HL-60 (cell line): ENCODE measurements around the gene RAB42.

Source experiments
- DNase-seq, 2 experiments: peaks; one replicate each; pipeline ENCODE4 v3.0.0-alpha.2; 2010 to 2020; ENCODE audit warnings: low read depth in 1 of 2, low spot score in 1 of 2
- H3K27ac ChIP-seq: fragments of 250-450 bp; sonication (Bioruptor Pico); replicated peaks from 2 replicates; pipeline ENCODE4 v1.5.1; 2020; ENCODE audit warnings: mild to moderate bottlenecking, moderate library complexity
- H3K27me3 ChIP-seq: fragments of 250-450 bp; sonication (Bioruptor Pico); 2 replicates; pipeline ENCODE4 v1.5.1; 2021; ENCODE audit warnings: mild to moderate bottlenecking, moderate library complexity; ENCODE audit not compliant: insufficient read depth, poor library complexity, severe bottlenecking
- H3K4me3 ChIP-seq: replicated peaks from 2 replicates; pipeline ENCODE4 v1.5.1; 2011; ENCODE audit warnings: mild to moderate bottlenecking, control low read depth, low read length; ENCODE audit not compliant: insufficient read depth
- GABPA ChIP-seq: IDR thresholded peaks from 2 replicates; pipeline ENCODE4 v1.6.1; 2012; ENCODE audit warnings: low read depth
- POLR2AphosphoS5 ChIP-seq: IDR thresholded peaks from 2 replicates; pipeline ENCODE4 v1.6.1; 2012; ENCODE audit warnings: low read depth
- REST ChIP-seq: IDR thresholded peaks from 2 replicates; pipeline ENCODE4 v1.6.1; 2012; ENCODE audit warnings: low read depth; ENCODE audit not compliant: insufficient replicate concordance
- SPI1 ChIP-seq: IDR thresholded peaks from 2 replicates; pipeline ENCODE4 v1.6.1; 2012; ENCODE audit warnings: low read depth, mild to moderate bottlenecking, borderline replicate concordance
- TF ChIP-seq, protein P1 (sequence below): IDR thresholded peaks from one replicate; pipeline ENCODE4 v1.5.1; 2011; ENCODE audit warnings: low read length, control low read depth, inconsistent platforms; ENCODE audit not compliant: insufficient read depth

Gene RAB42

DNA sequence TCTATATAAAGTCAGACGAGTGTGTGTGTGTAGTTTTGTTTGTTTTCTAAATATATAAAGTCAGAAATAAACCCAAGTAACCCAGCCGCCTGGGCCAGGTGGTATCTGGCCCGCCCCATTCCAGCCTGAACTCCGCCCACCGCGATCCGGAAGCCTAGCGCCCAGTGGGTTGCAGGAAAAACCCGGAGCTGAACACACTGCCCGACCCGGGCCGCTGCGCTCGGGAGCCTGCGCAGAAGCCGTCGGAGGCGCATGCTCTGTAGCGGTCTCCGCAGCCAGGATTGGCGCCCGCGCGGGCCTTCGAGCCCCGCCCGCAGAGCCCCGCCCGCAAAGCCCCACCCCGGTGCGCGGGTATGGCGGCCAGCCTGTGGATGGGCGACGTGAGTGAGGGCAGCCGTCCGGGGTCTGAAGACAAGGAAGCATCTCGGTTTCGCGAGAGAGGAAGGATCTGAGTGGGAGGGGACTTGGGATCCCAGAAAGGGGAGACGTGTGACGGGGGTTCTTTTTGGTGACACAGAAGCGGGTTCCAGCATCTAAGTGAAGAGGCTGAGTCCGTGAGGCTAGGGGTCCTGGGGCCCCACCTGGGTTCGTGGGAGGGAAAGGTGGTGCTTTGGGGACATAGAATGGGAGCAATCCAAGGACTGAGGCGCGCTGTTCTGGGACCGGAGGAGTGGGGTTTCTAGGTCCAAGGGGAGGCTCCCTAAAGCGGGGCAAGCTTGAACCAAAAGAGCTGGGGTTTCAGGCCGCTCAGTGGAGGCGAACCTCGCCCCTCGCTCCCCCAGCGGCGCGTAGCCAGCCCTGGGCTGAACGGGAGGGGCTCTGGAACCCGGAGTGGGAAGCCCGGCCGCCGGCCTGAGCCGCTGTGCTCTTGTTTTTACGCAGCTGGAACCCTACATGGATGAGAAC is 39.1 kb upstream of the RAB42 start, which contains the start of gene TRNAU1AP:
TRNAU1AP (plus strand) TSS at position 328 of the 906 bp plus-strand sequence; CDS start at position 354, 26 bp downstream.
- TF ChIP-seq, protein P1, sequence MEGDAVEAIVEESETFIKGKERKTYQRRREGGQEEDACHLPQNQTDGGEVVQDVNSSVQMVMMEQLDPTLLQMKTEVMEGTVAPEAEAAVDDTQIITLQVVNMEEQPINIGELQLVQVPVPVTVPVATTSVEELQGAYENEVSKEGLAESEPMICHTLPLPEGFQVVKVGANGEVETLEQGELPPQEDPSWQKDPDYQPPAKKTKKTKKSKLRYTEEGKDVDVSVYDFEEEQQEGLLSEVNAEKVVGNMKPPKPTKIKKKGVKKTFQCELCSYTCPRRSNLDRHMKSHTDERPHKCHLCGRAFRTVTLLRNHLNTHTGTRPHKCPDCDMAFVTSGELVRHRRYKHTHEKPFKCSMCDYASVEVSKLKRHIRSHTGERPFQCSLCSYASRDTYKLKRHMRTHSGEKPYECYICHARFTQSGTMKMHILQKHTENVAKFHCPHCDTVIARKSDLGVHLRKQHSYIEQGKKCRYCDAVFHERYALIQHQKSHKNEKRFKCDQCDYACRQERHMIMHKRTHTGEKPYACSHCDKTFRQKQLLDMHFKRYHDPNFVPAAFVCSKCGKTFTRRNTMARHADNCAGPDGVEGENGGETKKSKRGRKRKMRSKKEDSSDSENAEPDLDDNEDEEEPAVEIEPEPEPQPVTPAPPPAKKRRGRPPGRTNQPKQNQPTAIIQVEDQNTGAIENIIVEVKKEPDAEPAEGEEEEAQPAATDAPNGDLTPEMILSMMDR: no peak
- no peak for TF ChIP-seq REST
- peak; percentile 65; the same call in 1 of the 2 replicates for TF ChIP-seq POLR2AphosphoS5
- no peak for TF ChIP-seq GABPA
- 0 out of 2 replicates have a peak, but pooled peaks have one; percentile 1 for TF ChIP-seq SPI1
- Histone ChIP-seq H3K4me3 (peak within 1 kb of the TSS; percentile 80), H3K27me3 (no peaks in the 10 kb centered on the region), H3K27ac (peak within 1 kb of the TSS; percentile 67)
- DNase-seq: peak; percentile 96 to 97

DNA sequence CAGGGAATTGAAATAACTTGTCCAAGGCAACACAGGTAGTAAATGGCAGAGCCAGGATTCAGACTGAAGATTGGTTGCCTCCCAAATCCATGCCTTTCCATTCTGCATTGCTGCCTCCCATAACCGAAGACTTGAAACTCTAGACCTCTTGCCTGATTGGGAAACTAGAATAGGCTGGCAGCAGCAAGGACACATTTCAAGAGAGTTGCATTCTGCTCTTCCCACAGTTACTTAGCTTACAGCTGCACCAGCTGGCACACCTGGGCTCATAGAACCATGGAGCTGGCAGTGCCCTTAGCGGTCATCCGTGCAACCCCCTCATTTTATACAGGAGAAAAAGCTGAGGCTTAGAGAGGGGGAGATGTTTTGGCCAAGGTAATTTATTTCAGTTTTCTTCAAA is 31.2 kb upstream of the RAB42 start:
- Histone ChIP-seq H3K27me3 (no peaks in the 10 kb centered on the region), H3K27ac (no peak overlapping the region), H3K4me3 (no peak overlapping the region)
- DNase-seq: no peak
- no peak for TF ChIP-seq POLR2AphosphoS5
- TF ChIP-seq REST: no peak
- no peak for TF ChIP-seq SPI1

DNA sequence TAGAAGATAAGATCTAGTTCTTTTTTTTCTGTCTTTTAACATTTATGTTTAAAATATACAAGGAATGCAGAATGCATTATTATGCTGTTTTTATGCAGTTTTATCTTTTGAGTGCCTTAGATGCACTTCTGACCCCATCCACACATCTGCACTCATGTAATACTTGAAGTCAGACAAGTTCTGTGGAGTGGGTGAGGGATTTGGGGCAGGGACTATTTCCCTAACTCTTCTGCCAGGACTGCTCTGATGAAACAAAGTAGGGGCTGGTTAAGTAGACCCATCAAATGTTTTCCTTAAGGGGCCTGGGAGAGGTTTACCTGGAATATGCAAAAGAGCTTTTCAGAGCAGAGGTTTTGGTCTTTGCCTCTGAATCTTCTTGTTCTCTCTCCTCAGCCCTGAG is 27.8 kb upstream of the RAB42 start:
- Histone ChIP-seq H3K27me3 (no peaks in the 10 kb centered on the region), H3K27ac (no peak overlapping the region), H3K4me3 (no peak overlapping the region)
- no peak for DNase-seq
- TF ChIP-seq REST: no peak
- TF ChIP-seq GABPA: no peak
- TF ChIP-seq POLR2AphosphoS5: no peak
- TF ChIP-seq SPI1: no peak
- TF ChIP-seq, protein P1: no peak
